Testis (tissue), 2 donors: ENCODE results near the gene SLC5A6.

Experiments used
- POLR2A ChIP-seq: fragments of 450-650 bp; IDR thresholded peaks from one replicate; pipeline ENCODE4 v1.6.1; 2017; ENCODE audit warnings: antibody characterized with exemption, mild to moderate bottlenecking, moderate library complexity
- TF ChIP-seq, protein P1 (sequence below), 3 experiments: fragments of 450-650 bp in 2 of 3; fragments of 200-600 bp in 1 of 3; sonication (generic) in 1 of 3; IDR thresholded peaks; one replicate each; pipeline ENCODE4 v1.5.1; 2016 to 2019; ENCODE audit warnings: antibody characterized with exemption in 3 of 3, mild to moderate bottlenecking in 2 of 3, moderate library complexity in 1 of 3

DNA sequence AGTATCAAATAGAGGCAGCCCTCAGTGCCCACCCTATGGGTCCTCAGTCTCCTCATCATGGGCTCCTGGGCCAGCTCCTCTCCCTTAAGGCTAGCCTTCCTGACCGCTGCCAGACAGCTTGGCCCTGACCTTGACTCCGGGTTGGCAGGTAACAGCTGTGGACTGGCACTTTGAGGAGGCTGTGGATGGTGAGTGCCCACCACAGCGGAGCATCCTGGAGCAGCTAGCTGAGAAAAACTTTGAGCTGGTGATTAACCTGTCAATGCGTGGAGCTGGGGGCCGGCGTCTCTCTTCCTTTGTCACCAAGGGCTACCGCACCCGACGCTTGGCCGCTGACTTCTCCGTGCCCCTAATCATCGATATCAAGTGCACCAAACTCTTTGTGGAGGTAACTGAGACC, 24.1 kb upstream of the SLC5A6 start:
- TF ChIP-seq, protein P1, sequence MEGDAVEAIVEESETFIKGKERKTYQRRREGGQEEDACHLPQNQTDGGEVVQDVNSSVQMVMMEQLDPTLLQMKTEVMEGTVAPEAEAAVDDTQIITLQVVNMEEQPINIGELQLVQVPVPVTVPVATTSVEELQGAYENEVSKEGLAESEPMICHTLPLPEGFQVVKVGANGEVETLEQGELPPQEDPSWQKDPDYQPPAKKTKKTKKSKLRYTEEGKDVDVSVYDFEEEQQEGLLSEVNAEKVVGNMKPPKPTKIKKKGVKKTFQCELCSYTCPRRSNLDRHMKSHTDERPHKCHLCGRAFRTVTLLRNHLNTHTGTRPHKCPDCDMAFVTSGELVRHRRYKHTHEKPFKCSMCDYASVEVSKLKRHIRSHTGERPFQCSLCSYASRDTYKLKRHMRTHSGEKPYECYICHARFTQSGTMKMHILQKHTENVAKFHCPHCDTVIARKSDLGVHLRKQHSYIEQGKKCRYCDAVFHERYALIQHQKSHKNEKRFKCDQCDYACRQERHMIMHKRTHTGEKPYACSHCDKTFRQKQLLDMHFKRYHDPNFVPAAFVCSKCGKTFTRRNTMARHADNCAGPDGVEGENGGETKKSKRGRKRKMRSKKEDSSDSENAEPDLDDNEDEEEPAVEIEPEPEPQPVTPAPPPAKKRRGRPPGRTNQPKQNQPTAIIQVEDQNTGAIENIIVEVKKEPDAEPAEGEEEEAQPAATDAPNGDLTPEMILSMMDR (IDR thresholded peaks at IDR 0.05): no peak
- no peak for TF ChIP-seq POLR2A
